ENCODE data around the gene SLC16A7. TPM values are rescaled to one million over a fixed set of nuclear protein-coding genes. Genes with fewer than 3 reads are reported as not detected.

The SLC16A7 gene
- total and polyA plus RNA-seq, 2 donors from 2014 or later: 6.4 to 33.9 TPM

DNA sequence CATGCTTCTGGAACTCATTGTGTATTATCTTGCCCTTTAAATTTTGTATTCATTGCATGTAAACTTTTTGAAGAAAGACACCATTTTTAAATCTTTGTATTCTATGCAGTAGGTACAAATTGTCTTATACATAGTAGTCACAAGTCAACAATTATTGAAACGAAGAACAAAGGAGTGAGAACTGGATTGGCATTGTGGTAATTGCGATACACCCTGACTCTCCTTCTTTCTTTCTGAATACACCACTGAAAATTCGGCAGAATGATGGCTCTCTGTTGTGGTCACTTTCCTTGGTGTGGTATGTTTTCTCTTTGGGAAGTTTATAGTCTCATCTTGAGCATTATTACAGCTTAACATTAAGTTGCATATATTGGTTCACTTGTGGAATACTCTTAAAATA lies 34.1 kb downstream of the SLC16A7 start:
- Histone ChIP-seq H3K27ac (ENCODE audit: low read depth in 2 of 2, low read length in 2 of 2) (no peak overlapping the region), H3K9me3 (ENCODE audit: control insufficient read depth in 2 of 3, insufficient read depth in 1 of 3, low read length in 3 of 3) (no peaks in the 10 kb centered on the region), H3K27me3 (ENCODE audit: control insufficient read depth, insufficient read depth, low read length) (no peaks in the 10 kb centered on the region), H3K36me3 (ENCODE audit: control insufficient read depth in 2 of 3, insufficient read depth in 3 of 3, low read length in 3 of 3) (no peaks in the 10 kb centered on the region), H3K4me1 (ENCODE audit: control insufficient read depth in 2 of 3, insufficient read depth in 2 of 3, low read depth in 1 of 3, low read length in 3 of 3) (peaks cover 0 to 6% (median 0%) of the 10 kb centered on the region in 3 donors), H3K4me3 (ENCODE audit: low read length in 3 of 3) (no peak overlapping the region), H3K9ac (ENCODE audit: low read length in 3 of 3) (no peak overlapping the region)
- intact Hi-C loops (cut with DNase I): no loop called here
- TF ChIP-seq, protein P1, sequence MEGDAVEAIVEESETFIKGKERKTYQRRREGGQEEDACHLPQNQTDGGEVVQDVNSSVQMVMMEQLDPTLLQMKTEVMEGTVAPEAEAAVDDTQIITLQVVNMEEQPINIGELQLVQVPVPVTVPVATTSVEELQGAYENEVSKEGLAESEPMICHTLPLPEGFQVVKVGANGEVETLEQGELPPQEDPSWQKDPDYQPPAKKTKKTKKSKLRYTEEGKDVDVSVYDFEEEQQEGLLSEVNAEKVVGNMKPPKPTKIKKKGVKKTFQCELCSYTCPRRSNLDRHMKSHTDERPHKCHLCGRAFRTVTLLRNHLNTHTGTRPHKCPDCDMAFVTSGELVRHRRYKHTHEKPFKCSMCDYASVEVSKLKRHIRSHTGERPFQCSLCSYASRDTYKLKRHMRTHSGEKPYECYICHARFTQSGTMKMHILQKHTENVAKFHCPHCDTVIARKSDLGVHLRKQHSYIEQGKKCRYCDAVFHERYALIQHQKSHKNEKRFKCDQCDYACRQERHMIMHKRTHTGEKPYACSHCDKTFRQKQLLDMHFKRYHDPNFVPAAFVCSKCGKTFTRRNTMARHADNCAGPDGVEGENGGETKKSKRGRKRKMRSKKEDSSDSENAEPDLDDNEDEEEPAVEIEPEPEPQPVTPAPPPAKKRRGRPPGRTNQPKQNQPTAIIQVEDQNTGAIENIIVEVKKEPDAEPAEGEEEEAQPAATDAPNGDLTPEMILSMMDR (IDR thresholded peaks at IDR 0.05; ENCODE audit: borderline replicate concordance, extremely low read depth, insufficient read depth): no peak
- FAIRE-seq (no peak), DNase-seq (no peak)

GRCh38 chr12:59632408-59632807 lies 36.6 kb downstream of the SLC16A7 start:
- intact Hi-C loops (cut with DNase I): no loop called here
- Histone ChIP-seq H3K9me3 (ENCODE audit: control insufficient read depth in 2 of 3, insufficient read depth in 1 of 3, low read length in 3 of 3) (no peaks in the 10 kb centered on the region), H3K9ac (ENCODE audit: low read length in 3 of 3) (no peak overlapping the region), H3K4me3 (ENCODE audit: low read length in 3 of 3) (no peak overlapping the region), H3K36me3 (ENCODE audit: control insufficient read depth in 2 of 3, insufficient read depth in 3 of 3, low read length in 3 of 3) (no peaks in the 10 kb centered on the region), H3K27ac (ENCODE audit: low read depth in 2 of 2, low read length in 2 of 2) (no peak overlapping the region), H3K4me1 (ENCODE audit: control insufficient read depth in 2 of 3, insufficient read depth in 2 of 3, low read depth in 1 of 3, low read length in 3 of 3) (no peaks in the 10 kb centered on the region), H3K27me3 (ENCODE audit: control insufficient read depth, insufficient read depth, low read length) (no peaks in the 10 kb centered on the region)
- DNase-seq (no peak), FAIRE-seq (no peak)
- TF ChIP-seq, protein P1 (IDR thresholded peaks at IDR 0.05; ENCODE audit: borderline replicate concordance, extremely low read depth, insufficient read depth): no peak

DNA sequence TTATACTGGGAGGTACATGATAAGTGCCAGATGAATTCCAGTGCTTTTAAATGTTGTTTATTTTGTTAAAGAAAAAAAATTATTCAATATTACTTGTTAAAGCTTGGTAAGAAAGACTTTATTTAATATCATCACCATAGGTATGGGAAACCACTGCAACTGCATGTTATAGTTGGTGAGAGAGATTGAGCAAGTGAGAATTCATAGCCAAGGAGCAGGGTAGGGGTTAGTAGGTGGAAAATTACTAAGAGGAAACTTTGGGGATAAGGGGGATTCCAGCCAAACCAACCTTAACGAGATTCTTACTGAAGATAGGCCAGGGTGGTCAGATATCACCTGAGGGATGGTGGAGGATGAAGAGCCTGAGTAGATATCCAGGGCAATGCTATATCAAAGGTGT lies 38.4 kb downstream of the SLC16A7 start:
- H3K27me3 ChIP-seq (ENCODE audit: control insufficient read depth, insufficient read depth, low read length): no peaks in the 10 kb centered on the region
- no peaks in the 10 kb centered on the region for H3K36me3 ChIP-seq (ENCODE audit: control insufficient read depth in 2 of 3, insufficient read depth in 3 of 3, low read length in 3 of 3)
- FAIRE-seq (no peak), DNase-seq (no peak)
- H3K4me1 ChIP-seq (ENCODE audit: control insufficient read depth in 2 of 3, insufficient read depth in 2 of 3, low read depth in 1 of 3, low read length in 3 of 3): no peaks in the 10 kb centered on the region
- H3K9ac ChIP-seq (ENCODE audit: low read length in 3 of 3): no peak overlapping the region
- TF ChIP-seq, protein P1 (IDR thresholded peaks at IDR 0.05; ENCODE audit: borderline replicate concordance, extremely low read depth, insufficient read depth): no peak
- H3K4me3 ChIP-seq (ENCODE audit: low read length in 3 of 3): no peak overlapping the region
- no peak overlapping the region for H3K27ac ChIP-seq (ENCODE audit: low read depth in 2 of 2, low read length in 2 of 2)
- intact Hi-C loops (cut with DNase I): no loop called here
- H3K9me3 ChIP-seq (ENCODE audit: control insufficient read depth in 2 of 3, insufficient read depth in 1 of 3, low read length in 3 of 3): no peaks in the 10 kb centered on the region
